OCI-LY7 (cell line): ENCODE measurements around the gene ACOXL. TPM values are rescaled to one million over a fixed set of nuclear protein-coding genes. Genes with fewer than 3 reads are reported as not detected.

ENCODE experiments used
- BruUV-seq: library from RNA; stranded (reverse); fragments of 400-500 nt; replicated peaks from 2 replicates; lab custom pipeline; 2021; lab: Mats Ljungman, UMichigan
- CTCF ChIA-PET: fragments of 300-600 bp; sonication (Branson Sonifier 250); formaldehyde crosslinking; loops from one replicate; lab custom pipeline; 2022; ENCODE audit warnings: antibody characterized with exemption; ENCODE audit not compliant: unreplicated experiment; lab: Charles Lee
- POLR2A ChIA-PET: fragments of 300-600 bp; sonication (Branson Sonifier 250); formaldehyde crosslinking; loops from one replicate; lab custom pipeline; 2022; ENCODE audit warnings: antibody characterized with exemption; lab: Charles Lee
- DNase-seq: peaks from one replicate; pipeline ENCODE4 v3.0.0-alpha.2; 2015; ENCODE audit warnings: low spot score
- H2AFZ ChIP-seq: fragments of 200-600 bp; sonication (generic), shearing (Covaris generic); 2 replicates; pipeline ENCODE4 v1.6.1; 2014; ENCODE audit warnings: mild to moderate bottlenecking, antibody characterized with exemption, low read length, moderate library complexity
- H3K27ac ChIP-seq: fragments of 200-600 bp; sonication (generic); 2 replicates; pipeline ENCODE4 v1.5.1; 2014; ENCODE audit warnings: mixed run types, low read depth, mild to moderate bottlenecking, moderate library complexity, low read length, inconsistent platforms; ENCODE audit not compliant: poor library complexity, severe bottlenecking
- H3K36me3 ChIP-seq: fragments of 200-600 bp; sonication (generic); 2 replicates; pipeline ENCODE4 v1.6.1; 2014; ENCODE audit warnings: mild to moderate bottlenecking, antibody characterized with exemption, low read length, moderate library complexity, mixed read lengths; ENCODE audit not compliant: insufficient read depth
- H3K4me1 ChIP-seq: fragments of 200-600 bp; sonication (generic); 2 replicates; pipeline ENCODE4 v1.5.1; 2014; ENCODE audit warnings: mild to moderate bottlenecking, low read length; ENCODE audit not compliant: insufficient read depth, poor library complexity, severe bottlenecking
- H3K4me2 ChIP-seq: fragments of 200-600 bp; sonication (generic); 2 replicates; pipeline ENCODE4 v1.6.1; 2014; ENCODE audit warnings: mild to moderate bottlenecking, low read length
- H3K4me3 ChIP-seq: fragments of 200-600 bp; sonication (generic); 2 replicates; pipeline ENCODE4 v1.5.1; 2014; ENCODE audit warnings: mild to moderate bottlenecking, low read depth, low read length; ENCODE audit not compliant: poor library complexity, severe bottlenecking
- H3K79me2 ChIP-seq: fragments of 200-600 bp; sonication (generic); 2 replicates; pipeline ENCODE4 v1.6.1; 2016; ENCODE audit warnings: low read depth, mild to moderate bottlenecking, low read length, moderate library complexity, mixed read lengths; ENCODE audit not compliant: insufficient read depth
- H3K9me2 ChIP-seq: fragments of 200-600 bp; sonication (generic); 2 replicates; pipeline ENCODE4 v1.6.1; 2016; ENCODE audit warnings: mild to moderate bottlenecking, low read length, mixed read lengths; ENCODE audit not compliant: insufficient read depth
- H3K9me3 ChIP-seq: fragments of 200-600 bp; sonication (generic); 2 replicates; pipeline ENCODE4 v1.6.1; 2014; ENCODE audit warnings: mild to moderate bottlenecking, mixed run types, low read length, mixed read lengths
- H4K20me1 ChIP-seq: fragments of 200-600 bp; sonication (generic); 2 replicates; pipeline ENCODE4 v1.6.1; 2014; ENCODE audit warnings: mild to moderate bottlenecking, antibody characterized with exemption, low read length, moderate library complexity, mixed read lengths; ENCODE audit not compliant: insufficient read depth
- EZH2phosphoT487 ChIP-seq: fragments of 200-600 bp; sonication (generic); IDR thresholded peaks from 2 replicates; pipeline ENCODE4 v1.6.1; 2018; ENCODE audit warnings: low read depth, borderline replicate concordance, mild to moderate bottlenecking, mixed run types, antibody characterized with exemption, low read length, moderate library complexity, mixed read lengths
- intact Hi-C: fragments of 100-400 bp; cut with micrococcal nuclease; formaldehyde crosslinking; loops from one replicate; pipeline ENCODE4 v1.10.0; 2022; ENCODE audit not compliant: unreplicated experiment
- total RNA-seq, 2 experiments: library from RNA; depleted of rRNA in 1 of 2; stranded (reverse); fragments of >200 nt in 1 of 2; shearing (Covaris generic) in 1 of 2; gene quantifications; 2 replicates each; pipeline ENCODE4 v1.2.3, GENCODE V29; 2014 to 2022
- TF ChIP-seq, protein P1 (sequence below): fragments of 200-600 bp; sonication (generic); conservative IDR thresholded peaks from 2 replicates; pipeline ENCODE4 v1.5.1; 2014; ENCODE audit warnings: mild to moderate bottlenecking, antibody characterized with exemption, low read length, moderate library complexity, mixed read lengths

ACOXL gene
- total RNA-seq, 2 experiments from 2014 or later, result 1.4 TPM; not detected in 1

DNA sequence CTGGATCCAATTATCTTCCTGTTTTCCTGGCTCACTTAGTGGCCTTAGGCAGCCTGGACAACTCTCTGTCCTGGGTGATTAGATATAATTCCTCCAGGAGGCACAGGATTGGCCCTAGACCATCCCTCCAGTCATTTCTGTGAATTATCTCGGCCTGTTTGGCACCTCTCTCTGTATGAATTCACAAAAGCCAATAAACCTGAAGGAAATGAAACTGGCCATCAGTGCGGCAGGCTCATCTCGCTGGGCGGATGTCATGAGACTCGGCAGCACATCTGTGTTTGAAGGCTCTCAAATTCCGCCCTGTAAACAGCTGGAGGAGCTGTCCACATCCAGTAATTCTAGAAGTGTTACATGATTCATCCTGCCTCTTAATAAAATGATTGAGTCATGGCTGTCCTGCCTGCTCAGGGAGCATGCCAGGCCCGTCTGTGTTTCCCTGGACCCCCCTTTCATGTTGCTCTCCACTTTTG, 38.6 kb downstream of the ACOXL start:
- Histone ChIP-seq H3K36me3 (no peaks in the 10 kb centered on the region), H3K27ac (no peak overlapping the region), H3K4me3 (no peak overlapping the region), H3K4me2 (no peak overlapping the region), H3K9me2 (no peaks in the 10 kb centered on the region), H3K4me1 (no peaks in the 10 kb centered on the region), H3K9me3 (no peaks in the 10 kb centered on the region), H4K20me1 (no peaks in the 10 kb centered on the region), H2AFZ (no peak overlapping the region), H3K79me2 (no peaks in the 10 kb centered on the region)
- no peak for DNase-seq
- BruUV-seq, result no TSS peak
- CTCF ChIA-PET, result no interaction called here
- POLR2A ChIA-PET, result no interaction called here
- intact Hi-C loops, result no loop called here
- no peak for TF ChIP-seq EZH2phosphoT487
- TF ChIP-seq, protein P1, sequence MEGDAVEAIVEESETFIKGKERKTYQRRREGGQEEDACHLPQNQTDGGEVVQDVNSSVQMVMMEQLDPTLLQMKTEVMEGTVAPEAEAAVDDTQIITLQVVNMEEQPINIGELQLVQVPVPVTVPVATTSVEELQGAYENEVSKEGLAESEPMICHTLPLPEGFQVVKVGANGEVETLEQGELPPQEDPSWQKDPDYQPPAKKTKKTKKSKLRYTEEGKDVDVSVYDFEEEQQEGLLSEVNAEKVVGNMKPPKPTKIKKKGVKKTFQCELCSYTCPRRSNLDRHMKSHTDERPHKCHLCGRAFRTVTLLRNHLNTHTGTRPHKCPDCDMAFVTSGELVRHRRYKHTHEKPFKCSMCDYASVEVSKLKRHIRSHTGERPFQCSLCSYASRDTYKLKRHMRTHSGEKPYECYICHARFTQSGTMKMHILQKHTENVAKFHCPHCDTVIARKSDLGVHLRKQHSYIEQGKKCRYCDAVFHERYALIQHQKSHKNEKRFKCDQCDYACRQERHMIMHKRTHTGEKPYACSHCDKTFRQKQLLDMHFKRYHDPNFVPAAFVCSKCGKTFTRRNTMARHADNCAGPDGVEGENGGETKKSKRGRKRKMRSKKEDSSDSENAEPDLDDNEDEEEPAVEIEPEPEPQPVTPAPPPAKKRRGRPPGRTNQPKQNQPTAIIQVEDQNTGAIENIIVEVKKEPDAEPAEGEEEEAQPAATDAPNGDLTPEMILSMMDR, result no peak

DNA sequence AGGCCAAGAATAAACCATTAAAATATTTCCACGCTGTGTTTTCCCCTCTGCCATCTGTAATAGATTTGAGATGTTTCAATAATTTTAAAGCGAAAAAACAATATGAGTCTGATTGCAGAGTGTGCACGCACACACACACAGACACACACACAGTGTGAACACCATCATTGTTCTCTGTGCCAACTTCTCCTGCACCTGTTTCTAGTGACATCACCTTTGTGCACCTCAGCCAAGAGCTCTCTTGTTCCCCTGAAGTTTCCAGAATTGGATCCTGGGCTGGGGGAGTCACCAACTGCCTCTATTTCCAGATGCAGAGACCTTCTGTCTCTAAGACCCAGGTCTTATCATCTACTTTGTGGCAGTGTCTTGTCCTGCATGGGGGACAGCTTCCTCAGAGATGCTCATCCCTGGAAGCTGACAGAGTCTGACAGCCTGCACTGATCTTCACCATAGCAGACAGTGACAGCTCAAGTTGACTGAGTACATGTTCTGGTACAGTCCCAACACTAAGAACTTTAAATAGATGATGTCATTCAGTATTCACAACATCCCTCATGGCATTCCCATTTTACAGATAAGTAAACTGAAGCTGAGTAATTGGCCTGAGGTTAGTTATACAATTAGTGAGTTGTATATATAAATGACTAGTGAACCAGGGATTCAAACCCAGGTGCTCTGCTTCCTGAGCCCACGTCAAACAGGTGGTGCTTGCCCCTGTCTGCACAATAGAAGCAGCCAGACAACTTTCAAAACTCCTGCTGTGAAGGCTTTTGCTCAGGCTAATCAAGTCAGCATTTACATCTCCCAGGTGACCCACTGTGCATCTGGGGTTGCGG, 39.4 kb downstream of the ACOXL start:
- Histone ChIP-seq H3K27ac (no peak overlapping the region), H3K4me2 (no peak overlapping the region), H3K36me3 (no peaks in the 10 kb centered on the region), H4K20me1 (no peaks in the 10 kb centered on the region), H2AFZ (no peak overlapping the region), H3K4me1 (no peaks in the 10 kb centered on the region), H3K9me2 (no peaks in the 10 kb centered on the region), H3K4me3 (no peak overlapping the region), H3K9me3 (no peaks in the 10 kb centered on the region), H3K79me2 (no peaks in the 10 kb centered on the region)
- intact Hi-C loops, result no loop called here
- TF ChIP-seq, protein P1, result no peak
- TF ChIP-seq EZH2phosphoT487, result no peak
- ChIA-PET CTCF (no interaction called here), POLR2A (no interaction called here)
- BruUV-seq, result no TSS peak
- no peak for DNase-seq

DNA sequence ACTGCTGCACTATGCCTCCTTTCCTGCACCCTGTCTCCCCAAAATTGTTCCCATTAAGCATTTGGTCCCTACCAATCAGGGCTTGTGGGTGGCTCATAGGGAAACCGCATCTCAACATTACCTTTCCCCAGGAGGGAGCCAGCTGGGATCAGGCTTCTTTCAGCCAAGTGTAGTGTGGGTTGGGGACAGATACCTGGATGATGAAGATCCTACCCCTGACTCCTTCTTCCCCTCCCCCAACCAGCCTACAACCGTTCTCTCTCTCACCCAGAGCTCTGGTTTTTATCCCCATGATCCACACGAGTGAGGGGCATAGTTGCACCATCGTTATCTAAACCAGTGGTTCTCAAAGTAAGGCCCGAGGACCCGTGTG, 40.0 kb downstream of the ACOXL start:
- intact Hi-C loops, result no loop called here
- ChIA-PET POLR2A (no interaction called here), CTCF (no interaction called here)
- no peaks in the 10 kb centered on the region for H3K9me2 ChIP-seq
- no peaks in the 10 kb centered on the region for H3K9me3 ChIP-seq
- no peak overlapping the region for H2AFZ ChIP-seq
- no peaks in the 10 kb centered on the region for H4K20me1 ChIP-seq
- TF ChIP-seq EZH2phosphoT487, result no peak
- TF ChIP-seq, protein P1, result no peak
- H3K36me3 ChIP-seq, result no peaks in the 10 kb centered on the region
- no peak overlapping the region for H3K4me2 ChIP-seq
- H3K27ac ChIP-seq, result no peak overlapping the region
- BruUV-seq, result no TSS peak
- no peaks in the 10 kb centered on the region for H3K79me2 ChIP-seq
- H3K4me3 ChIP-seq, result no peak overlapping the region
- no peak for DNase-seq
- H3K4me1 ChIP-seq, result no peaks in the 10 kb centered on the region
